GM08714 (cell line): ENCODE measurements around the gene WRAP73.

ENCODE experiments used
- H3K4me3 ChIP-seq: fragments of 200-500 bp; sonication (Bioruptor generic); 2 replicates; pipeline ENCODE4 v1.5.1; 2014; ENCODE audit warnings: mild to moderate bottlenecking, low read length, inconsistent platforms
- ZNF274 ChIP-seq: IDR thresholded peaks from 2 replicates; pipeline ENCODE4 v1.6.1; 2012; ENCODE audit warnings: mild to moderate bottlenecking, low read depth, low read length

WRAP73 gene

DNA sequence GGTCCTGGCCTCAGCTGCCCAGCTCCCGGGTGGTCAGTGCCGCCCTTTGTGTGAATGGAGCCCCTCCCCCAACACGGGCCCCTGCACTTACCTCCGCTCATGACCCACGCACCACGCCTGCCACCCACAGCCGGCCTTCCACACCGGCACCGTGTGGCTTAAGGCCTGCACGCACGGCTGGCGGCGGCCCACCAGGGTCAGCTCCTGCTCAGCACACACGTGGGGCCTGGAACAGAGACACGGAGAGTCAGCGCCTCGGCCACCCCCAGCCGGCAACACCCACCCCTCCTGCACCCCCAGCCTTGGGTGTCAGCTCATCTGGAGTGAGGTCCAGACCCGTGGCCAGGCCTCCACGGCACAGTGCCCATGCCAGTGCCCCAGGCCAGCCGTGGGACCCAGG lies 47.5 kb downstream of the WRAP73 start:
- no peak for TF ChIP-seq ZNF274
- no peak overlapping the region for H3K4me3 ChIP-seq

DNA sequence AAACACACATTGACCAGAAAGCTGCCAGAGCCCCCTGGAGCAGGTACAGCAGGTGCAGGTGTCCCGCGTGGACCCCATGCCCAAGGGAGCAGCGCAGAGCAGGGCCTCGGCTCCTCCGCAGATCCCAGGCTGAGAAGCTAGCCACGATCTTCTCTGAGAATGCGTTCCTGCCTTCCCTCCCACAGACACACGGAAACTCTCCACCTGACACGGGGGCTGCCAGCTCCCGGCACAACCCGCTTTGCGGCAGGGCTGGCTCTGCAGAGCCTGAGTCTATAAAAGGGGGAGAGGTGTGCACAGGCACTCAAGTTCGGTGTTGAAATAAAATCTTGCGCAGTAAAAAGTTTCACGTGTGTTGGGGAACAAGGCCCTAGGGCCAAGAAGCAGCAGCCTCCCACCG lies 48.2 kb downstream of the WRAP73 start:
- no peak overlapping the region for H3K4me3 ChIP-seq
- no peak for TF ChIP-seq ZNF274

DNA sequence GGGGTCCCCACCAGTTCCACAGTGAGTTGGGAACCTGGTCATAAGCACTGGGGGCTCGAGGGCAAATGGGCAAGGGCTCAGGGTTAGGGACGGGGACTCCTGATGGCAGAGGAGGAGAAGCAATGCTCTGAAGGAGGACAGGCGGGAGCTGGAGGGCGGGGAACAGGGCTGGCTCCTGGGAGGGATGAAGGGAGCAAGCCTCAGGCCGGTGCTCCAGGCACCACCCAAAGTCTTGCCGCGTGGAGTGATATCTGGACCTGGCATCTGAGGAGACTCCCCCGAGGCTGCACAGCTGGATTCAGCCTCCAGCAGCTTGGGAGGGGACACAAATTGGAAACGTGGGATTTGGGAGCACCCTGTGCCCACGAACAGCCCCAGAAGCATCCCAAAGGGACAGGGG lies 49.5 kb downstream of the WRAP73 start:
- no peak overlapping the region for H3K4me3 ChIP-seq
- no peak for TF ChIP-seq ZNF274

DNA sequence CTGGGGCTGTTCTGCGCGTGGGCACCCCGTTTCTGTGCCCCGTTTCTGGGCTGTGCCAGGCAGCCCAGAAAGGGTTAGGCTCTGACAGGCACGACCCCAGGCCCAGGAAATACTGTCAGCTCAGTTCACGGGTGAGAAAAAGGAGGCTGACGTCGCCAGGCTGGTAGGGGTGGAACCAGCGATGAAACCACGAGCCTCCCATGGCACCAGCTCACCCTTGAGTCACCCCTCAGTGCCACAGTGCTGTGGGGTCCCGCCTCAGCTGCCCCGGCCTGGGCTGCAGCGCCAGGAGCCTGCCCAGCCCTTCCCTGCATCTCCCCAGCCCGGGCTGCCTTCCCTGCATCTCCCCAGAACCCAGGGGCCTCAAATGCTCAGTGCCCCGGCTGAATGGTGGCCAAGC lies 50.1 kb downstream of the WRAP73 start:
- no peak overlapping the region for H3K4me3 ChIP-seq
- TF ChIP-seq ZNF274, result no peak

DNA sequence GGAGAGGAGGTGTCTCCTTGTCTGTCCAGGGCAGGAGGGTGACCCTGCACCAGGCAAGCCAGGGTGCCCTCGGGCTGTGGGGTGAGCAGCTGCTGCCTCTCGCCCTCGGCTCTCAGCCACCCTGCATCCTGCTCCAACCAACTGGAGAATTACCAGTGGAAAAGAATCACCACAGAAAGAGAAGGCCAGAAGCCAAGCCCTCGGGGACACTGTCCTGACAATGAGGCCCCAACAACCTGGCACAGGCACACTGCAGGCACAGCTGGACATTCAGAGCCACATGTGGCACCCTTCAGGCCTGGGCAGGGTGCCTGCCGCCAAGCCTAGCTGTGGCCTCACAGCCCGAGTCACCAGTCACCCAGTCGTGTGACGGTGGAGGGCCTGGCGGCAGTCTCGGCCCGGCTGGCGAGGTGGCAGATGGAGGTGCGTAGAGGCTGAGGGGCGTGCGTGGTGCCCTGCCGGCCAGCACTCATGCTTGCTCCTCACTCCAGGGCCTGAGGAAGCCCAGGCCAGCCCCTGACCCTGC lies 50.6 kb downstream of the WRAP73 start:
- TF ChIP-seq ZNF274, result no peak

DNA sequence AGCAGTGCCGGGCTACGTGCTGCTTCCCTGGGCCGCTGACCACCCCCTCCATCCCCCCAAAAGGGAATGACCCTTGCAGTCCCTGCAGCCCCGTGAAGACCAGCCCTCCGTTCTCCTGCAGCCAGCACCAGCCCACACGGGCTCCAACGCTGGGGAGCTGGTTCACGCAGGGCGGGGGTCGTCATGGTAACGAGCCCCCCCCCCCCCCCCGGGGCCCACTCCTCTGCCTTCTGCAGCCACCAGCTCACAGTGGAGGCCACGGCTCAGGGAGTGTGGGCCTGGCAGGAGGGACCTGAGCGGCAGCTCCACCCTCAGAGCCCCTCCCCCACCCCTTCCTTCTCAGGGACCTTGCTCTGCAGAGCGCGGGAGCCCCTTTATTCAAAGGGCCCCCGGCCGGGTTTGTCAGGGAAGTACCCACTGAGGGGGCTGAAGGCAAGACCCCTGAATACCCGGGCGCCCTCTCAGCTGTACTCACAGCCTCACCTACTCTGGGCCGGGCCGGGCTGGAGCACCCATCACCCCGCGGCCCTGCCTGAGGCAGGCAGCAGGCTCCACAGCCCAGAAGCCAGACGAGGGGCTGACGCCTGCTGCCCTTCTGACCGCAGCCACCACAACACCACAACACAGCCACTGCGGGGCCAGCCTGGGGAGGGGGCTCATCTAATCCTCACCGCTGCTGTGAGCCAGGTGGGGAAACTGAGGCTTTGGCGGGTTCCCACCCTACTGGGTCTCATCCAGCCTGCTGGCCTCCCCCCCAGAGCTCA lies 51.2 kb downstream of the WRAP73 start:
- no peak overlapping the region for H3K4me3 ChIP-seq
- no peak for TF ChIP-seq ZNF274

More for the DNA sequence above, 50.6 kb downstream of the WRAP73 start:
- H3K4me3 ChIP-seq, result no peak overlapping the region

DNA sequence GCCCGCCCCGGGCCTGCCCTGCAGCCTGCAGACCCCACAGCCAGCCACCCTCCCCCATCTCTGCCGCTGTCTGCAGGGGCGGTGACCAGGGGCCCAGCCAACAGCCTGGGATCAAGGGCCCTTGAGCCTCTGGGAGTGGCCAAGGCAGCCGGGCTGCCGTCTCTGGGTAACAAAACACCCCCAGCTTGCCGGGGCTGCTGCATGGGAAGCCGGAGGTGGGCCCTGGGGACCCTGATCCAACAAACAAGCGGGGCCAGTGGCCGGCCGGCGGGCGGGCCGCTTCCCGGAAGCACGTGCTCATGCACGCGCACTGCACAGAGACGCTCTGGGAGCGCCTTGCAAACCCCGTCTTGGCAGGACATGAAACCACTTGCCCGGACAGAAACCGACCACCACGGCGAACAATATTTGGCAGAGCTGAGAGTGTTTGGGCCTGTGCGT lies 51.8 kb downstream of the WRAP73 start:
- no peak overlapping the region for H3K4me3 ChIP-seq
- TF ChIP-seq ZNF274, result no peak

DNA sequence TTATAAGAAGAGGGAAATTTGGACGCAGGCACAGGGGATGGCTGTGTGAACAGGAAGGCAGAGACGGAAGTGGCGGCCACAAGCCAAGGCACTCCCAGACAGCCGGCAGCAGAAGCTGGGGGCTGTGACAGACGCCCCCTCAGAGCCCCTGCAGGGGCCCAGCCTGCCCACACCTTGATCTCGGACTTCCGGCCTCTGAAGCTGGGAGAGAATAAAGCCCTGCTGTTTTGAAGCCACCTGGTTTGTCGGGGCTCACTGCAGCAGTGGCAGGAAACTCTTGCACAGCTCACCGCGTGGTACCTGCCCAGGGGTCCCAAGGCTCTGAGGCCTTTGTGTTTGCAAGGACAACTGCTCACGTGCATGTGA lies 52.3 kb downstream of the WRAP73 start:
- no peak overlapping the region for H3K4me3 ChIP-seq
- TF ChIP-seq ZNF274, result no peak

DNA sequence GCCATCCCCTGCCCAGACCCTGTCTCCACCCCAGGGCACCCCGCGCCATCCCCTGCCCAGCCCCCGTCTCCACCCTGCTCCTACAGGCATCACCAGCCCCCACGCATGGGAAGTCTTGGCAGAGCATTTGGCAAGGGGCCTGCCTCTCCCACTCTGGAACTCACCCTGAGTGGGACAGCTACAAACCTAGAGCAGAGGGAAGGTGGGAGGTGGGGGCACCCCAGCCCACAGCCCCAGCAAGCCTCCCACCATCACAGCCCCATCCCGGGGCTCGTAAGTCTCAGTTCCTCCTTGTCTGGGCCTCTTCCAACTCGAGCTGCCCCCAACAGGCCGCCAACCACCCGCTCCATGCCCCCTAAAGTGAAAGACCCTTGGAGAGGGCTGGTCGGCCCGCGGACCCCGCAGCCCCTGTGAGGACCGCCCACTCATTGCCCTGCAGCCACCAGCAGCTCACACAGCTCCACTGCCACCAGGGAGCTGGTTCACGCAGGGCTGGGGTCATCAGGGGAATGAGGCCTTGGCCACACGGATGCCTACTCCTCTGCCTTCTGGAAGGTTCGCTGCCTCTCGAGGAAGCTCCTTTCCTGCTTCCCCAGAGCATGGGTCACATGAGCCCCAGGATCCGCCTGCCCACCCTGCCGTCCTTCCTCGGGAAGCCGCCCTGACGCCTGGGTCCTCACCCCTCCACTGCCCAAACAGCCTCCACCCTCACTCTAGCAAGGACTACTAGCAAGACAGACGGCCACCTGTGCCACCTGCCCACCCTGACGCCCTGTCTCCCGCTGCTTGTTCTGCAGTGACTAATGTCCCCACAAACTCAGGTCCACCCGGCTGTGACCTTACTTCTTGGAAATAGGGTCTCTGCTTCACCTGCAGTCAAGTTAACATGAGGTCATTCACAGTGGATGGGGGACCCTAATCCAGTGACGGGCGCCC lies 53.0 kb downstream of the WRAP73 start:
- TF ChIP-seq ZNF274, result no peak
- H3K4me3 ChIP-seq, result no peak overlapping the region

DNA sequence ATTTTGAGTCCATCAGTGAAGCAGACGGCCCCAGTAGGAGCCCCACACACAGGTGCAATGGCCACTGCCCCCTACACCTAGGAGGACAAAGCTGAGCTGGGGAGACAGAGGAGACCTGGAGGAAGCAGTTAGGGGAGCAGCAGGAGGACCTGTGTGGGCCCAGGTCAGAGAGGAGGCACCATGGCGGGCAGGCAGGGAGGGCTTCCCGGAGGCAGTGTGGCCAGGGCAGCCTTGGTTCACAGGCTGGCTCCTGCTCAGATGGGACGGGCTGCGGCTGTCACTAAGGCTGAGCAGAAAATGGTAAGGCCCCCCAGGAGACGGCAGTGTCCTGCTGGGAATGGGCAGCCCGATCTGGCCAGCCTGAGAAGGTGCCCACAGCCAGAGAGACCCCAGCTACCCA lies 54.0 kb downstream of the WRAP73 start:
- no peak overlapping the region for H3K4me3 ChIP-seq
- no peak for TF ChIP-seq ZNF274

DNA sequence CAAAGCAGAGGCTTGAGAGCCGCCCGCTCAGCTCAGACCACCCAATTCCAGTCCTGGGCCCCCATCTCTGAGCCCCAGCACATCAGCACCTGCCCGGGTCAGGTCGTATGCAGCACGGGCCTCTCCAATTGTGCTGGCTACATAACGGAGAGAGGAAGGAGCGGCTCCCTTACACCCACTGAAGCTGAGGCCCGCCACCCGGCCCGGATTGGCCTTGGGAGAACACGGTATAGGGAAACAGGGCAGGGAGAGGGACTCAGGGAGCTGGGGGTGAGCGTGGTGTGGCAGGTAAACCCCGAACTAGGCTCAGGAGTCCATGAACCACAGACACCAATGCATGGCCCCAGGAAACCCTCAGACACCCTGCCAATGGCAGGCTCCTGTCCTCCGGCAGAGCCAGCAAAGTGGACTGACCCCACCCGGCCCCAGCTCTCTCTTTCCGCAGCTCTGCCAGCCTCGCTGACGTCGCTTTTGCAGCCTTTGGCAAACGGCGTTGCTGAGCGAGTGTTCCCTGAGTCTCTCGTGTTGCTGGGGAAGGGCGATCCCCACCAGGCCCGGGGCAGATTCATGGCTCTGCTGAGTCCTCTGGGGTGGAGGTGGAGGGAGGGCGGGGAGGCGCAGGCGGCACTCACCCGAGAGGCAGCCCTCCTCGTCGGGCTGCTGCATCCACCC lies 55.1 kb downstream of the WRAP73 start:
- H3K4me3 ChIP-seq, result no peak overlapping the region
- no peak for TF ChIP-seq ZNF274

DNA sequence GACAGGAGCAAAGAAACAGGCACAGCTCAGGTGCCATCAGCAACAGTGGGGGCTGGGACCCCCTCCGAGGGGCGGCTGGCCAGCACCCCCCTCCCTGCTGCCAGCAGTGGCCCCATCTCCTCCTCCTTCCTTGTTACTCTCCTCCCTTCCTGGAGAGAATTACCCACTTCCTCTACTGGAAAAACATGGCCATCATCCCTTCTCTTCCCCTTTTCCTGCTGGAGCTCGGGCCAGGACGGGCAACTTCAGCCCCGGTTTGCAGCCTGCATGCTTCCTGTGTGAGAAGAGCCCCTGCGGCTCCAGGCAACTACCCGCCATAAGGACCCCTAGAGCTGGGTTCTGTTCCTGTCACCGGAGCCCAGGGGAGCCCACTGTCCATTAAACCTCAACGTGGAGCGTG lies 56.2 kb downstream of the WRAP73 start:
- no peak for TF ChIP-seq ZNF274

DNA sequence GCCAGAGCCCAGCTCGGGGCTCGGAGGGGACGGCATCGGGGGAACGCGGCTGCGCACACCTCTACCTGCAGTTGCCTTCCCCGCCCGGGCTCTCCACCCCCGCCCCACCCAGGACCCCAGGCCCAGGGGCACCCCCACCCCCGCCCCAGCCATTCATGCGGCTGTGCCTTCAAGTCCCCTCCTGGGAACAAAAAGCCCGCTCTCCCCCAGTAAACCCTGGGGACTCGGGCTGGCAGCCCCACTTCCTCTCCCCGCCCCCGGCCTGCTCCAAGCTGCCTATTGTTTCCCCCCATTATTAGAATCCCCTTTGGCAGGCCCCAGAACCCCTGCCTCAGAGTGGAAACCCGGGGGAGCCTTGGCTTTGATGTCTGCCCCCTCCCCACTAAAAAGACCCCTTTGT lies 56.6 kb downstream of the WRAP73 start:
- no peak for TF ChIP-seq ZNF274
- H3K4me3 ChIP-seq, result no peak overlapping the region

More for the DNA sequence above, 56.2 kb downstream of the WRAP73 start:
- no peak overlapping the region for H3K4me3 ChIP-seq
